HG03139 (cell line): ENCODE measurements around the gene DIPK2B.

Source experiments
- ATAC-seq: cut with Tn5 transposase; IDR thresholded peaks from one replicate; pipeline ENCODE4 v1.9.1; 2021; ENCODE audit not compliant: unreplicated experiment

The DIPK2B gene, protein sequence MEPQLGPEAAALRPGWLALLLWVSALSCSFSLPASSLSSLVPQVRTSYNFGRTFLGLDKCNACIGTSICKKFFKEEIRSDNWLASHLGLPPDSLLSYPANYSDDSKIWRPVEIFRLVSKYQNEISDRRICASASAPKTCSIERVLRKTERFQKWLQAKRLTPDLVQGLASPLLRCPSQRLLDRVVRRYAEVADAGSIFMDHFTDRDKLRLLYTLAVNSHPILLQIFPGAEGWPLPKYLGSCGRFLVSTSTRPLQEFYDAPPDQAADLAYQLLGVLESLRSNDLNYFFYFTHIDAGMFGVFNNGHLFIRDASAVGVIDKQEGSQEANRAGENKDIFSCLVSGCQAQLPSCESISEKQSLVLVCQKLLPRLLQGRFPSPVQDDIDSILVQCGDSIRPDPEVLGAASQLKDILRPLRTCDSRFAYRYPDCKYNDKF

DNA sequence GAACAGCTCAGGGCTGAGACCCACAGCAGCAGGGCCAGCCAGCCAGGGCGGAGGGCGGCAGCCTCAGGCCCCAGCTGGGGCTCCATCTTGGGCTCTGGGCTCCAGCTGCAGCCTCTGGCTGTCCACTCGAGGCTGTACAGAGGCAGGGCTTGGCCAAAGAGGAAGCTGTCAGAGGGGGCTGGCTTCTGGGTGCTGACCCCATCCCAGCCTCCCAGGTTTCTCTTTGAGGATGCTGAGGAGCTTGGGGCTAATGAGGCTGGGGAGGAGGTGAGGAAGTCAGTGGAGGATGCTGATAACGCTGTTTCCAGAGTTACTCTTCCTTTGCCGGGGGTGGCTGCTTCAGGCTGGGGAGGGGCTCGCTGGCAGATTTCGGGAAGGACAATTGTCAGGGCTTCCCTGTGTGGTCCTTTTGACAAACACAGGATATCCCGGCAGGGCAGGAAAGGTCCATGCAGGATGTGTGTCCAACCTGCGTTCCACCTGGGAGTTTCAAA is at the start of gene DIPK2B:
Gene DIPK2B, minus strand, starts transcription at position 136 of the 494 bp plus-strand sequence. Its CDS starts 50 bp downstream, at position 86.
- ATAC-seq = no peak

DNA sequence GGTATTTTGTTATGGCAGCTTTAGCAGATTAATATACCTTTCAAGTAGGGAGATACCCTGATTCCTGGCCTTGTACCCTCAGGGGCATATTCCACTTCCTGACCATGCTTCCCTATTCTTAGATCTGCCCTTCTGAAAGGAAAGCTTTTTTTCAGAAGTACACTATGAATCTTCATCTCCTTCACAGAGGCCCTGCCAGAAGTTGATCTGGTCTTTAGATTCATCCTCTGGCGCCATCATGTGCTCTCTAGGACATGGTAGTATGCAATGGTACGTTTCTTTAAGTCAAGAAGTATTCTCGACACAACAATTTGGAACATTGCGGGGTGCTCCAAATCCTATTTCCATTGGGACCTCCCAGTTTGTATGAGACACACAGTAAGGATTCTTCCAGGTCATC is 39.6 kb upstream of the DIPK2B start:
- no peak for ATAC-seq

DNA sequence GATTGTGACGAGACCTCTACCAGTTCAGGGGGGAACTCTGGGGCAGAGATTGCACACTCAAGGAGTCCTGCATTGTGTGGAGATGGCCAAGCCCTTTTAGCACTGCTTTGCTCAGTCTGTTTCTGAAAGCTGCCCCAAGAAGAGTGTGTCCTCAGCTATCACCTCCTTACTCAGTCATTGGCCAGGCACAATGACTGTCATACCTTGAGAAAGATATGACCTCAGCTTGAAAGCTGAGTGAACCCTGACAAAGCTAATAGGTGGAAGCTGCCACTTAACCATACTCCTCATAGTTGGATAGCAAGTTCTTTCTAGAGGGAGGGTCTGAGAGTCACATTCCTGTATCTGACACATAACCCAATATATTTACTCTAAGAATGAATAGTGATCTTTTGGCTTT is 37.8 kb upstream of the DIPK2B start:
- ATAC-seq = no peak

DNA sequence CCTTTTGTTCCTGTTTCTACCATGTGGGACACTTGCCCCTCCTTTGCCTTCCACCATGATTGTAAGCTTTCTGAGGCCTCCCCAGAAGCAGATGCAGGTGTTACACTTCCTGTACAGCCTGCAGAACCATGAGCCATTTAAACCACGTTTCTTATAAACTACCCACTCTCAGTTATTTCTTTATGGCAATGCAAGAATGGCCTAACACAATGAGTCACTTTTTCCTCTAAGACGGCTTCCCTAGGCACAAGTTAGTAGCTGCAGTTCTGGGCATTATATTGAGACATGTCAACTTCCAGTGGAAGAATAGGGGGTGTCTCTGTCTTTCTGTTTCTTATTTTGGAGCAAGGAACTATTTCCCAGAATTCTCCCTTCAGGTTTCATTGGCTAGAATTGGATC is 32.9 kb upstream of the DIPK2B start:
- no peak for ATAC-seq

DNA sequence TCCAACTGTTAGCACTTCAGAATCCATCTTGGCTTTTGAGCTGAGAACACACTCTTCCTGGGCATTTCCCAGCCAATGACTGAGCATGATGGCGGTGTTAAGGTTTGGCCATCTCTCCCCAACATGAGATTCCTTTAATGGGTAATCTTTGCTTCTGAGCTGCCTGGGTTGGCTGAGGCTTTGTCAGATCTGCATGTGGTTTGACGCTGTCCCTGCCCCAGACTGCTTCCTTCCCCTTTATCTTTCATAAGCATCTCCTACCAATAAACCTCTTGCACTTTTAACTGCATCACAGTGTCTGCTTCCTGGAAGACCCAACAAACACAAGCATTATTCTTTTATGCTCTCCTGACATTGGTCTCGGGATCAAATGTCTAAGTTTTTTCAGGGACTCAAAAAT is 31.5 kb upstream of the DIPK2B start:
- no peak for ATAC-seq

DNA sequence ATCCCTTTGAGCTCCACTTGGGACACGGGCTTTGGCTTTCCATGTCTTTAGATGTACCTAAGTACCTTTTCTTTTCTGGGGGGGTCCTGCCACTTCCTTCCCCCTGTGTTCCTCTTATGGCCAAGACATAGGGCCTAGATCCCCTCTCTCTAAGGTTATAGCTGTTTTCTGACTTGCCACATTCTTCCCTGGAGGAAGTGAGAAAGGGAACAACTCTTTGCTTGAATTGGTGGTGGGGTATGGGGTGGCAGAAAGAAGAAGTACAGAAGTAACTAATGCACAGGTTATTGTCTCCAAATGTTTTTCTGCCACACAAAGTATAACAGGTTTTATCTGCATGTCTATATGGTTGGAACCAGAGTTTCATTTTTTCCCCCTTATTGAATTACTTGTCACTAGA is 29.7 kb upstream of the DIPK2B start:
- no peak for ATAC-seq

DNA sequence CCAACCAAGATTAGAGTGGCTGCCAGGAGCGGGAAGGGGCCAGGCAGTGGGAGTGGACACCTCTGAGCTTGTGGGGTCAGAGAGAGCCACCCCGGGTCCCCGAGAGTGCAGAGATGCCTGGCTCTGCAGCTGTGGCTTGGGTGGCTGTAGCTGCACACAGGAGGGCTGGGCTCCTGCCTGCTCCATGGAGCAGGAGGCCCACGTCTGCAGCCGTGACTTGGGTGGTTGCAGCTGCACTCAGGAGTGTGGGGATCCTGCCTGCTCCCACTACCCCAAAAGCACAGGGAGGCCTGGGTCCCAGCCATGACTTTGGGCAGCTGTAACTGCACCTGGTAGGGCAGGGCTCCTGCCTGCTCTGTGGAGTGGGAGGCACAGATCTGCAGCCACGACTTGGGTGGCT is 28.7 kb upstream of the DIPK2B start:
- no peak for ATAC-seq

DNA sequence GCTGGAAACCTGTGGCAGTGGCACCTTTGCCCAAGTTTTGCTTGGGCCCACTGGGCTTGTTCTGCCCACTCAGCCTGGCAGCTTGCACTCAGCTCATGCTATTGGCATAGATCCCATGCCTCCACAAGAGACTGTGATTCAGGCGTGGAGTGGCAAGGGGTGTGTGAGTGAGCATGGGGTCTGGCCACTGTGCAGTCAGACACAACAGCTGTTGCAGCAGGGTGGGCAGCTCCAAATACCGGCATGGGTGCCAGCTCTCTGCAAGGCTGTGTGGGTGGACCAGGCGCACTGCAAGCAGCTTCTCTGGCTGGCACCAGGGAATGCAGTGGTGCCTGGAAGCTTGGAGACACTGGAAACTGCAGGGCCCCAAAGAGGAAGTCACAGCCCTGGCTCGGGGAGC is 27.4 kb upstream of the DIPK2B start:
- no peak for ATAC-seq

DNA sequence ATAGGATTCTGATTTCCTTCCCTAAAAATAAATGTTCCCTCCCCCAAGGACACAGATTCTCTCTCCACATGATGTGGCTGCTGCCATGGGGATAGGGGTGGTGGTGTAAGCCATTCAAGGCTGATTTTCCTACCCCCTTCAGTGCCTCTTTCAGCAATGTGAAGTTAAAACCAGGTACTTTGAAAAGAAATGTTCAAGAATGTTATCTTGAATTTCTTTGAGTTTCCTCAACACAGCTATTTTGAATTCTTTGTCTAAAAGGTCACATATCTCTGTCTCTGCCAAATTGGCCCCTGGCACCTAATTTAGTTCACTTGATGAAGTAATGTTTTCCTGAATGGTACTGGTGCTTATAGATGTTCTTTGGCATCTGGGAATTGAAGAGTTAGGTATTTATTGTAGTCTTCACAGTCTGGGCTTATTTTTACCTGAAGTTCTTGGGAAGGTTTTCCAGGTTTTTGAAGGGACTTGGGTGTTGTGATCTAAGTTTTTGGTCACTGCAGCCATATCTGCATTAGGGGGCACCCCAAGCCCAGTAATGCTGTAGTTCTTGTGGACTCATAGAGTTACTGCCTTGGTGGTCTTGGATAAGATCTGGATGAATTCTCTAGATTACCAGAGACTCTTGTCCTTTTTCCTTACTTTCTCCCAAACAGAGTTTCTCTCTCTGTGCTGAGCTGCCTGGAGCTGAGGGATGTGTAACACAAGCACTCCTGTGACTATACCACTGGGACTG is 7.6 kb upstream of the DIPK2B start:
- no peak for ATAC-seq

DNA sequence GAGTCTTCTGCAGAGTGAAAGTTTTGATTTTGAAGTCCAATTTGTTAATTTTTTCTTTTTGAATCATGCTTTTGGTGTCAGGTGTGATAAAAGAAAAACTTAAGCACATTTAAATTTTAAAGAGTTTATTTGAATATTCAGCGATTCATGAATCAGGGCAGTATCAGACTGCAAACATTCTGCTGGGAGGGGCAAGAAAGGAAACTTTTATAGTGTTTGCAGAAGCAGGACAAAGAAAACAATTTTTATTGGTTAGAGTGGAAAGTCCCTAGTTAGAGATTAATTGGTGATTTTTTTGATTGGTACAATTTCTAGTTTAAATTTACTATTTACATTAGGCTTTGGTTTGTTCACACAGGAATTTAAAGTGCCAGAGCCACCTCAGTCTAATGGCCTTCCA is 1.5 kb upstream of the DIPK2B start:
- no peak for ATAC-seq

DNA sequence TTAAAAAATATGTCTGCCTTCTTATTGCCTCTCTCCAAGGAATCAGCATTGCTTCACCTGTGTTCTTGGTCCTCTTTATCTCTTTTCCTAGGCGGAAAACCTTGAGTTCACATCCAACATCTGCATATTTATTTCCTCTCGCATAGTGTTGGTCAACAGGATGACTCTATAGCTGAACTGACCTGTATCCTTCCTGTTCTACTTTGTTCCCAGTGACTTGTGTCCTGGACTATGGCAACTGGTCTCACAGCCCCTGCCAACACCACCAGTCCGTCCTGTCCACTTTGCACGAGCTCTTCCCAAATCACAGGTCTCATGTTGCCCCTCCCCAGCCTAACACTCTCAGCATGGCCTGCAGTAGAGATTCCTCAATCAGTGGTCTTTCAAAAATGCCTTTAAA is 2.0 kb downstream of the DIPK2B start:
- no peak for ATAC-seq

DNA sequence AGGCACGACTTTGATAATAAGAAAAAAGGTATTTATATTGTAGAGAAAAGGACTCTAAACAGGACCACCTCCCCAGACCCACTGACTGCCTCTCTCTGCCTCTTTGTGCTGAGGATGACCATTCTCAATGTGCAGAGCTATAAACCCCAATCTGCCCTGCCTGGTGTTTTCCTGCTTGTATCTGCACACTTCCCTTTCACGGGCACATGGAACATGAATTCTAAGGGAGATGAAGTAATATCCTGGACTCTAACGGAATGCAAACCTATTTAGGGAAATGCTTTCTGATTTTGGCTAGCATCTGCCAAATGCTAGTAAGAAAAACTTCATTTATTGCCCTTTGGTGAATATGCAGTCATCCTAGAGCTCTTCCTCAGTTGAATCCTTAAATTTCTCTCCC is 2.4 kb downstream of the DIPK2B start:
- no peak for ATAC-seq

DNA sequence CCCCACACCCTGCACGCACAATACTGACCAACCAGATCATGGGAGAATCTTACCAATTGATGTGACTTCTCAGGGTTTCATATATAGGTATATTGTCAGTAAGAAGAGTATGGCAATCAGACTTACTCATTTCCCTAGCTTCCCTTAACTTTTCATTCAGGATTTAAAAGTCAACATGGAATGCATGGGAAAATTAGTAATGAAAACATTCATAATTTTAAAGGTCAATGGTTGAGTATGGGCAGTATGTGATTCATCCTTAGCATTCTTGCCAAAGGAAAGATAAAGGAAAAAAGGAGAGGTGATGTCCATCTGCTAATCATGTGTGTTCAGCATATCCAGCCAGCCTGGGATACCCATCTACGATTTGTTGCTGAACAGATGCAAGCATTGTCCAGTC is 4.0 kb downstream of the DIPK2B start:
- no peak for ATAC-seq

DNA sequence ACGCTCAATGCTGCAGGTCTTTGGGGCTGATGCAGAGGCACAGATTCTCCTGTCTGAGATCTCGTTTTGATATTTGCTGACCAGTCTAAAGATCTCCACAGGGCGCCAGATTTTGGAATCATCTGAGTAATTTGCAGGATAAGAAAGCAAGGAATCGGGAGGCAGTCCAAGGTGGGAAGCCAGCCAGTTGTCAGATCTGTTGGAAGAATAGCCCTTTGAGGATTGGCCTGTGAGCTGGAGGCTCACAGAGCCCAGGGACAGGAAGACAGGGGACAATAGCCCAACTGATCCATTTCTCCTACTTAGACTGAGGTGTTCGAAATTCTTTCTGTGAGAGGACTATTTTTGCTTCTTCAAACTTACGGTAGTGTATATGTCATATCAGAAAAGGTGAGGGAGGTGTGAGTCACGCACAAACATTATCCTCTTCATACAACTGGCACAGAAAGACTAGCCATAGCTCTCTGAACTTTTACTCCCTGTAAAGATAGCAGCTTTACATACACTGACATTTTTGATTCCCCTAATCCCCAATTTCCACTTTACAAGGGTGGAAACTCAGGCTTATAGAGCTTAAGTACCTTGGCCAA is 8.8 kb downstream of the DIPK2B start:
- ATAC-seq = no peak

DNA sequence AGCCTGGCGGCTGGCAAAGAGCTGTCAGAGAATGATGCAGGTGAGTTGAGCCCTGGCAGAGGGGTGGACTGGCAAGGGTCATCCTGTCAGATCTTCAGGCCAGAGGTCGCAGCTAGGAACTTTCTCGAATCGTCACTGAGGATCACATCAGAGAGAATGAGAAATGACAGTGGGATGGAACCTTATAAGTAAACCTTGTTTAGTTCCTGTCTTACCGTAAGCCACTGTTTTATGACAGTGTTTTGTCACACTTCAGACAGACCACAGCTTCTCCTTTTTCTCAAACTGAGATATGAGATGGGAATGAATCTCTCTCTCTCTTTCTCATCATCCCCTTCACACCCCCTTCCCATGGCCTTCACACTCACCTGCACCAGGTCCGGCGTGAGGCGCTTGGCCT is 9.3 kb downstream of the DIPK2B start:
- no peak for ATAC-seq

DNA sequence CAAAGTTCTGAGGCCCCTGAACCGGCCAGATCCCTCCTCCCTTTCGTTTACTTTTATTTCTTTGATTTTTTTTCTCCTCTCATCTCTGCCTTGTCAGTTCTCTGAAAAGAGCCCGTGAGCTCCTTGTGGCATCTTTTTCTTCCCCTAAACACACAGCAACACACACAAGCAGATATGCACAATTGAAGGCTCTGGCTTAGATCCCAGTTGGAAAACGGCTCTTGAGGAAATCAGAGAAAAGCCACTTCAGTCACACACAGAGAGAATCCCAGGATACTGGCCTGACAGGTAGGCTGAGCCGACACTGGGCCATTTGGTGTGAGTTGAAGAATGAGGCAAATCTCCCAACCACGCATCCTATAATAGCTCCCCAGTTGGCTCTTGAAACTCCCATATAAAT is 12.9 kb downstream of the DIPK2B start:
- no peak for ATAC-seq

DNA sequence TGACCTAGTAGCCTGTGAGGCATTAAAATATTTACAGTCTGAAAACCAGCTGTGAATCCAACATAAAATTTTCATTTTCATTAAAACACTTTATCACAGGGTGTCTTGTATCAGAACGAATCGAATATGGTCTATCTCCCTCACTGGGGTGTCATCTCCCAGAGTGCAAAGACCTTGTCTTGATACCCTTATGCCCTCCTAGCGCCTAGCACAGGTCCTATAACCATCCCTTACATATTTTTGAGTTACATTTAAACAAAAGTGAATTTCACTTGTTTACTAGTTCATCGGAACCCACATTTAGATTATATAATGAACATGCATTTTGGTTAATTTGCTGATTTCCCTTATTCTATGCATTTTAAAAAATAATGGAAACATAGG is 14.0 kb downstream of the DIPK2B start:
- no peak for ATAC-seq

DNA sequence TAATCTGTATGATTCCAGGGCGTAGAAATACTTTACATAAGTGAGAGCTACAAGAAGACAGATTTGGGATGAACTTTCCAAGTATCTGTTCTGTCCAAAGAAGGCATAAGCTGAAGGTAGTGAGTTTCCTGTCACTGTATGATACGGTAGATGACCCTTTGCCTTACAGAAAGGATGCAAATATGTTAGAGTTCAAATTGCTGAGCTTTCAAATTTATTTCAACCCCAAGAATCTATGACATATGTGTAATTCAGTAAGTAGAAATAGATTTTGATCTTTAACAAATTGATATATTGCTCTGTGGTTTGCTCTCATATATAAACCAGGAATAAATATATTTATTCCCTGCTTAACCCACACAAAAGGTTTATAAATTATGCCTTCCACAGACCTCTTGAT is 16.5 kb downstream of the DIPK2B start:
- no peak for ATAC-seq

DNA sequence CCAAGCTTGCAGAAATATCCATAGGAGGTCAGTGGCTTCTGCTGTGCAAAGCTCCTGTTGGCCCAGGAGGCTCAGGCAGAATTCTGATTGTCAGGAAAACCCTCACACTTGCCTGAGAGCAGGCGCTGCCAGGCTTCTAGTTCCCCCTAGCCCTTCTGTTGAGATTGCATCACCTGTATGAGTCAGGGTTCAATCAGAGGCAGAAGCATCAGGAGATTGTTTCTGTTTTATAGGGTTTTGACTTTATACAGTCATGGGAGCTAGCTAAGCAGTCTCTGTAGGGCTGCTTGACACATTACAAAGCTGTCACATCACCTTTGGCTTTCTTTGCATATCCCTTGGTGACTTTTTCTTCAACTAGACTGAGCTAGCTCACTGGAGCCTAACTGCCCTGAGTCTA is 27.8 kb downstream of the DIPK2B start:
- no peak for ATAC-seq

DNA sequence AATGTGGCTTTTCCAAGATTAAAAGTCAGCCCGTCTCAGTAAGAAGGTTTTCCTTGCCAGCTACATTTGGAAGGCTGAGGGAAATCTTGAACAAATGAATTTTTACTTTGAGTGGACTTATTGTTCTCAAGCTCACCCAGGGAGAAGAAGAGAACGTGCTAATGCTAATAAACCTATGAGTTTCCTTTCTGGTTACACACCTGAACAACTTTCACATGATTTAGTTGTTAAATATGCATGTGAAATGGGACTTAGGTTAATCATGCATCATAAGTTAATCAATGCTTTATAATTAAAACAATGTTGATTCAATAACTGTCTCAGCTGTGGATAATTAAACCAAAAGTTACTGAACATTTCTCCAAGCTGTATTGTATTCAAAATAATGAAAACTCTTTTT is 33.9 kb downstream of the DIPK2B start:
- ATAC-seq = no peak

DNA sequence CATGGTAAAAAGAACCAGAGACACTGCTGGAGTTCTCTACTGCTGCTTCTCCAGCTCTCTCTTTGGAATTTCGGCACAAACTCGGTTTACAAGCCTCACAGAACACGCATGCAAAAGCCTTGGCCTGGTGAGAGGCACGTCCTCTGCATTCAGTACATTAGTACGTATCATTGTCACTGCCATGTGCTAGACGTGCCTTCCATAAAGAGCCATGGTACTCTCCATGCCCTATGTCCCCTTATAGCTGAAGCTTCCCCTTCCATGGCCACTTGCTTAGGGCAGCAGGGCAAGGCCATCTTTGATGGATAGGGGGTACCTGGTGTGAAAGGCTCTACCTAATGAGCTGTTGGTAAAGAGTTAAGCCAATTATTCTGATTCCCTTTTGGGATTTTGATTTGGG is 35.0 kb downstream of the DIPK2B start:
- no peak for ATAC-seq

DNA sequence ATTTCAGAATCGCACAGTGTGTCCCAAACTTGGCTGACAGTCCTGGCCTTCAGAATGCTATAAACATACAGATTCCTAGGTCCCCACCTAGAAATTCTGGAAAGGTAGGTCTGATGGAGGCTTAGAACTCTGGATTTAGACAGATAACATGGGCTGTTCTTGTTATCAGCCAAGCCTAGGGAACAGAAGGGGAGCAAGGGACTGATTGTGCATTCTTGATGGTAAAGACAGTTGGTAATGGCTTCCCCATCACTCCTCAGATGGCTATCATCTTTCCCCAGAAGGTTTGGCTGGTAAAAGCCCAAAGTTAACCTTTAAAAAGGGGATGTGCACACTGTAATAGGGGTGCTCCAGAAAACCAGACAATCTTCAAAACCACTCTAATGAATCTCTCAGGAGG is 35.7 kb downstream of the DIPK2B start:
- no peak for ATAC-seq
